B cell (primary cell): Measurements from ENCODE around the gene TMEM271. TPM values are rescaled to one million over a fixed set of nuclear protein-coding genes. Genes with fewer than 3 reads are reported as not detected.

Source experiments
- ATAC-seq: fragments of 200-7000 bp; cut with Tn5 transposase; one replicate; pipeline ENCODE4 v1.10.0; 2021; ENCODE audit warnings: low read depth, mild to moderate bottlenecking, moderate number of reproducible peaks, moderate library complexity
- CTCF ChIA-PET: fragments of 350-600 bp; sonication (Branson Sonifier 250); formaldehyde crosslinking; loops from one replicate; lab custom pipeline; 2021; ENCODE audit warnings: antibody characterized with exemption, inconsistent platforms; lab: Charles Lee
- POLR2A ChIA-PET: fragments of 350-600 bp; sonication (Branson Sonifier 250); formaldehyde crosslinking; loops from one replicate; lab custom pipeline; 2021; ENCODE audit warnings: antibody characterized with exemption; lab: Charles Lee
- DNase-seq: peaks from one replicate; pipeline ENCODE4 v3.0.0; 2013
- H2AFZ ChIP-seq: 2 replicates; pipeline ENCODE4 v1.6.1; 2012; ENCODE audit warnings: mild to moderate bottlenecking, low read depth, low read length; ENCODE audit not compliant: insufficient read depth, poor library complexity, severe bottlenecking
- H3K27ac ChIP-seq, 2 donors: 1 replicate in 1 of 2; 2 replicates in 1 of 2; pipeline ENCODE4 v1.5.1; 2012 to 2013; ENCODE audit warnings: low read length in 2 of 2, mild to moderate bottlenecking in 2 of 2, moderate library complexity in 1 of 2
- H3K27me3 ChIP-seq, 4 experiments: fragments of 200-600 bp in 1 of 4; sonication (generic) in 1 of 4; replicated peaks in 1 of 4; 1 replicate in 2 of 4; 2 replicates in 2 of 4; pipeline versions ENCODE4 v1.6.1 to v1.7.0; 2013 to 2016; ENCODE audit warnings: low read length in 3 of 4, mild to moderate bottlenecking in 2 of 4, mixed read lengths in 1 of 4, moderate library complexity in 1 of 4; ENCODE audit not compliant: insufficient read depth in 4 of 4, control insufficient read depth in 3 of 4; ENCODE audit errors: control extremely low read depth in 1 of 4
- H3K36me3 ChIP-seq, 2 experiments: replicated peaks in 1 of 2; 1 replicate in 1 of 2; 2 replicates in 1 of 2; pipeline versions ENCODE4 v1.6.1 to v1.7.1; 2013; ENCODE audit warnings: low read length in 1 of 2; ENCODE audit not compliant: insufficient read depth in 2 of 2, control insufficient read depth in 1 of 2; ENCODE audit errors: control extremely low read depth in 1 of 2, extremely low read depth in 1 of 2
- H3K4me1 ChIP-seq, 2 donors: fragments of 200-600 bp in 1 of 2; sonication (generic) in 1 of 2; 1 replicate in 1 of 2; 2 replicates in 1 of 2; pipeline versions ENCODE4 v1.5.1 to v1.6.1; 2013 to 2017; ENCODE audit warnings: low read length in 2 of 2; ENCODE audit not compliant: control insufficient read depth in 2 of 2, insufficient read depth in 2 of 2
- H3K4me2 ChIP-seq: replicated peaks from 2 replicates; pipeline ENCODE3; 2012; ENCODE audit warnings: mild to moderate bottlenecking, low read depth, low read length; ENCODE audit not compliant: poor library complexity, severe bottlenecking
- H3K4me3 ChIP-seq, 5 experiments: fragments of 200-600 bp in 1 of 5; sonication (generic) in 1 of 5; 1 replicate in 3 of 5; 2 replicates in 2 of 5; pipeline versions ENCODE4 v1.5.1 to v1.7.0; 2011 to 2016; ENCODE audit warnings: low read length in 4 of 5, mild to moderate bottlenecking in 4 of 5, low read depth in 2 of 5, control low read depth in 1 of 5, moderate library complexity in 1 of 5; ENCODE audit not compliant: insufficient read depth in 1 of 5; ENCODE audit errors: control extremely low read depth in 1 of 5, extremely low read depth in 1 of 5
- H3K79me2 ChIP-seq: fragments of 200-600 bp; sonication (generic); one replicate; pipeline ENCODE4 v1.6.0; 2016; ENCODE audit warnings: low read length; ENCODE audit not compliant: control insufficient read depth, insufficient read depth
- H3K9ac ChIP-seq: fragments of 200-600 bp; sonication (generic); 2 replicates; pipeline ENCODE4 v1.6.1; 2017; ENCODE audit warnings: mild to moderate bottlenecking, low read length, moderate library complexity
- H3K9me3 ChIP-seq, 3 donors: one replicate each; pipeline versions ENCODE4 v1.6.1 to v1.7.1; 2013; ENCODE audit warnings: low read length in 2 of 3; ENCODE audit not compliant: control insufficient read depth in 2 of 3, insufficient read depth in 1 of 3; ENCODE audit errors: control extremely low read depth in 1 of 3
- H4K20me1 ChIP-seq: 2 replicates; pipeline ENCODE4 v1.6.0; 2012; ENCODE audit warnings: mild to moderate bottlenecking, low read length; ENCODE audit not compliant: insufficient read depth, control insufficient read depth, poor library complexity, severe bottlenecking
- H3K27ac Mint-ChIP-seq: one replicate; pipeline ENCODE4 v1.8.0; 2021; ENCODE audit warnings: mixed read lengths
- H3K27me3 Mint-ChIP-seq: one replicate; pipeline ENCODE4 v1.8.0; 2021; ENCODE audit warnings: mixed read lengths
- H3K4me1 Mint-ChIP-seq: one replicate; pipeline ENCODE4 v1.8.0; 2021; ENCODE audit warnings: mixed read lengths
- H3K4me3 Mint-ChIP-seq: one replicate; pipeline ENCODE4 v1.8.0; 2021; ENCODE audit warnings: mixed read lengths
- H3K9me3 Mint-ChIP-seq: one replicate; pipeline ENCODE4 v1.8.0; 2022; ENCODE audit warnings: mixed read lengths; ENCODE audit not compliant: insufficient read depth
- EZH2 ChIP-seq: IDR thresholded peaks from 2 replicates; pipeline ENCODE4 v1.6.1; 2012; ENCODE audit warnings: borderline replicate concordance, low read depth, mild to moderate bottlenecking, moderate library complexity, low read length; ENCODE audit not compliant: insufficient read depth, poor library complexity, severe bottlenecking
- WGBS: methylation state at CpG from one replicate; pipeline ENCODE4 v1.1.5; 2013; ENCODE audit warnings: missing lambda C conversion rate; ENCODE audit not compliant: insufficient coverage; 5-methylcytosine and 5-hydroxymethylcytosine counted together
- intact Hi-C: fragments of 100-400 bp; cut with micrococcal nuclease; formaldehyde crosslinking; loops from one replicate; pipeline ENCODE4 v1.10.0; 2022
- polyA plus RNA-seq: library from polyadenylated mRNA; depleted of rRNA; stranded (reverse); fragments of >200 nt; gene quantifications from 2 replicates; pipeline ENCODE4 v1.2.3, GENCODE V29; 2012
- total RNA-seq, 2 donors: library from RNA; stranded (reverse); fragments of 120-200 nt in 1 of 2; gene quantifications; 1 replicate in 1 of 2; 2 replicates in 1 of 2; pipeline versions ENCODE4 v1.2.3 to v1.2.4, GENCODE V29; 2013 to 2022
- TF ChIP-seq, protein P1 (sequence below): fragments of 200-600 bp; IDR thresholded peaks from one replicate; pipeline ENCODE4 v1.8.0; 2022; ENCODE audit warnings: antibody characterized with exemption, mild to moderate bottlenecking

Gene TMEM271
- total and polyA plus RNA-seq, 2 donors (not counting 1 experiment from before 2014, with no cell fraction given) = not detected

DNA sequence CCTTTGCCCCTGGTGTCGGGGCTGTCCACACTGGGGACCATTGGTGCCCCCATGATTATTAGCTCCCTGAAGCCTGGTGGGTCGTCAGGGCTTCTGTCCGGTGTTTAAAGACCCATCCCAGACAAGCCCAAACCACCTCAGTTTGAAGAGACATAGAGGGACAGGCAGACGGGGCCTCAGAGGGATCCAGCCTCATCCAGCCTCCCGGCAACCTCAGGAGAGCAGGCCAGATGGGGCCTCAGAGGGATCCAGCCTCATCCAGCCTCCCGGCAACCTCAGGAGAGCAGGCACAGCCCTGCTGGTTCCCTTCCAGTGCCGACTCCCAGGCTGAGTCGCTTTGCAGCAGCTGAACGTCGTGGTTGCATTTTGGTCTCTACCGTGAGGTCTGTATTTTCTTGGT is 45.0 kb downstream of the TMEM271 start:
- no peak overlapping the region for H3K9ac ChIP-seq
- H3K4me2 ChIP-seq = no peak overlapping the region
- H3K27me3 ChIP-seq = no peaks in the 10 kb centered on the region
- H3K79me2 ChIP-seq = peaks cover 9% of the 10 kb centered on the region
- no peaks in the 10 kb centered on the region for H3K4me1 Mint-ChIP-seq
- H2AFZ ChIP-seq = no peak overlapping the region
- peaks cover 0 to 73% of the 10 kb centered on the region in 2 experiments for H3K36me3 ChIP-seq
- ChIA-PET POLR2A (no interaction called here), CTCF (no interaction called here)
- no peak overlapping the region for H3K27ac ChIP-seq
- TF ChIP-seq, protein P1, sequence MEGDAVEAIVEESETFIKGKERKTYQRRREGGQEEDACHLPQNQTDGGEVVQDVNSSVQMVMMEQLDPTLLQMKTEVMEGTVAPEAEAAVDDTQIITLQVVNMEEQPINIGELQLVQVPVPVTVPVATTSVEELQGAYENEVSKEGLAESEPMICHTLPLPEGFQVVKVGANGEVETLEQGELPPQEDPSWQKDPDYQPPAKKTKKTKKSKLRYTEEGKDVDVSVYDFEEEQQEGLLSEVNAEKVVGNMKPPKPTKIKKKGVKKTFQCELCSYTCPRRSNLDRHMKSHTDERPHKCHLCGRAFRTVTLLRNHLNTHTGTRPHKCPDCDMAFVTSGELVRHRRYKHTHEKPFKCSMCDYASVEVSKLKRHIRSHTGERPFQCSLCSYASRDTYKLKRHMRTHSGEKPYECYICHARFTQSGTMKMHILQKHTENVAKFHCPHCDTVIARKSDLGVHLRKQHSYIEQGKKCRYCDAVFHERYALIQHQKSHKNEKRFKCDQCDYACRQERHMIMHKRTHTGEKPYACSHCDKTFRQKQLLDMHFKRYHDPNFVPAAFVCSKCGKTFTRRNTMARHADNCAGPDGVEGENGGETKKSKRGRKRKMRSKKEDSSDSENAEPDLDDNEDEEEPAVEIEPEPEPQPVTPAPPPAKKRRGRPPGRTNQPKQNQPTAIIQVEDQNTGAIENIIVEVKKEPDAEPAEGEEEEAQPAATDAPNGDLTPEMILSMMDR = no peak
- no peak for TF ChIP-seq EZH2
- H4K20me1 ChIP-seq = no peaks in the 10 kb centered on the region
- 96% methylated on average over 11 of the region's 11 CpGs for WGBS
- DNase-seq = no peak
- H3K9me3 Mint-ChIP-seq = no peaks in the 10 kb centered on the region
- no peak for ATAC-seq
- no peak overlapping the region for H3K27ac Mint-ChIP-seq
- no peak overlapping the region for H3K4me3 Mint-ChIP-seq
- peaks cover 0 to 42% (median 0%) of the 10 kb centered on the region in 3 donors for H3K9me3 ChIP-seq
- no peak overlapping the region for H3K4me3 ChIP-seq
- intact Hi-C loops = no loop called here
- H3K27me3 Mint-ChIP-seq = no peaks in the 10 kb centered on the region
- H3K4me1 ChIP-seq = no peaks in the 10 kb centered on the region

DNA sequence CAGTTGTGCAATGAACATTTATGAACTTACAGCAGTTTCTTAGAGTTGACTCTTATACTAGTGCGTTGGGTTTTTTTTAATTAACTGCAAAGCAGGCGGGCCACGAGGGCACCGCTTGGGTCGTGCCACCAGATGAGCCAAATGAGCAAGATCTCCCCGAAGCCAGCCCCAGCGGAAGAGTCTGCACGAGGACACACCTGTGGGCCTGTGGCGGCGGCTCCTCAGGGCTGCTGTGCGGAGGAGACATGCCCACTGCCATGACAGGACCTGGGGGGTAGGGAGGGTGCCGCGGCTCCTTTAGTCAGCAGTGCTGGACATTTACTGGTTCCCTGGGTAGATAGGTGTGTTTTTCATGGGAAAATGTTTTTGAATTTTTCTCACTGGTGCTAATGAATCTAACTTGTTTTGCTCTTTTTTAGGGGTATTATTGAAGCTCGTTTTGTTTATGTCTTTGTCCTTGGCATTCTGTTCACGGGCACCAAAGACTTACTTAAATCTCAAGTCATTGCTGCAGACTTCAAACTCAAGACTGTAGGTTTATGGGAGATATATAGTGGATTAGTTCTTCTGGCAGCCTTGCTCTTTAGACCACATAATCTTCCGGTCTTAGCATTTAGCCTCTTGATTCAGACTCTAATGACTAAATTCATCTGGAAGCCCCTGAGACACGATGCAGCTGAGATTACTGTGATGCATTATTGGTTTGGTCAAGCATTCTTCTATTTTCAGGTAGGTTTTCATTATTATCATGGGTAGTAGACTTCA is 45.9 kb downstream of the TMEM271 start:
- DNase-seq (no peak), ATAC-seq (no peak)
- Mint-ChIP-seq H3K9me3 (no peaks in the 10 kb centered on the region), H3K27ac (no peak overlapping the region), H3K4me3 (no peak overlapping the region), H3K4me1 (no peaks in the 10 kb centered on the region), H3K27me3 (no peaks in the 10 kb centered on the region)
- no peak overlapping the region for H3K4me2 ChIP-seq
- H3K9ac ChIP-seq = no peak overlapping the region
- no peaks in the 10 kb centered on the region for H3K4me1 ChIP-seq
- H3K4me3 ChIP-seq = no peak overlapping the region
- H3K9me3 ChIP-seq = peaks cover 0 to 35% (median 0%) of the 10 kb centered on the region in 3 donors
- intact Hi-C loops = no loop called here
- no peak overlapping the region for H3K27ac ChIP-seq
- peaks cover 0 to 67% of the 10 kb centered on the region in 2 experiments for H3K36me3 ChIP-seq
- no peak for TF ChIP-seq EZH2
- TF ChIP-seq, protein P1 = no peak
- H3K27me3 ChIP-seq = no peaks in the 10 kb centered on the region
- CTCF ChIA-PET = no interaction called here
- WGBS = 87% methylated on average over 14 of the region's 17 CpGs
- H4K20me1 ChIP-seq = no peaks in the 10 kb centered on the region
- H2AFZ ChIP-seq = no peak overlapping the region
- POLR2A ChIA-PET = no interaction called here
- peaks cover 9% of the 10 kb centered on the region for H3K79me2 ChIP-seq
